Lung (tissue), 12 donors: Measurements from ENCODE around the gene XPR1. TPM values are rescaled to one million over a fixed set of nuclear protein-coding genes. Genes with fewer than 3 reads are reported as not detected.

Experiments
- ATAC-seq: fragments of 200-7000 bp; cut with Tn5 transposase; one replicate; pipeline ENCODE4 v1.9.1; 2020; ENCODE audit warnings: moderate number of reproducible peaks; ENCODE audit not compliant: insufficient read depth, low FRiP score
- DNase-seq, 3 donors: peaks; one replicate each; pipeline ENCODE4 v3.0.0-alpha.2; 2013 to 2017
- H3K27ac ChIP-seq, 2 donors: one replicate each; pipeline ENCODE4 v1.5.1; 2013; ENCODE audit warnings: mild to moderate bottlenecking in 2 of 2, moderate library complexity in 2 of 2, control low read depth in 1 of 2, inconsistent platforms in 1 of 2, low read depth in 1 of 2, low read length in 1 of 2
- H3K27me3 ChIP-seq, 3 donors: one replicate each; pipeline ENCODE4 v1.5.1; 2013; ENCODE audit warnings: low read length in 2 of 3; ENCODE audit not compliant: control insufficient read depth in 3 of 3, insufficient read depth in 3 of 3
- H3K36me3 ChIP-seq, 4 donors: one replicate each; pipeline ENCODE4 v1.5.1; 2013; ENCODE audit warnings: low read length in 4 of 4, mild to moderate bottlenecking in 1 of 4, moderate library complexity in 1 of 4; ENCODE audit not compliant: control insufficient read depth in 4 of 4, insufficient read depth in 4 of 4
- H3K4me1 ChIP-seq, 5 donors: one replicate each; pipeline ENCODE4 v1.5.1; 2013; ENCODE audit warnings: low read length in 5 of 5, mild to moderate bottlenecking in 2 of 5, moderate library complexity in 1 of 5; ENCODE audit not compliant: control insufficient read depth in 5 of 5, insufficient read depth in 5 of 5
- H3K4me3 ChIP-seq: one replicate; pipeline ENCODE4 v1.5.1; 2013; ENCODE audit warnings: mild to moderate bottlenecking, control low read depth, moderate library complexity
- H3K9ac ChIP-seq, 2 donors: one replicate each; pipeline ENCODE4 v1.5.1; 2013; ENCODE audit warnings: low read length in 2 of 2, control low read depth in 1 of 2; ENCODE audit not compliant: insufficient read depth in 1 of 2
- H3K9me3 ChIP-seq, 4 donors: one replicate each; pipeline ENCODE4 v1.5.1; 2013; ENCODE audit warnings: low read length in 3 of 4, mild to moderate bottlenecking in 1 of 4, moderate library complexity in 1 of 4; ENCODE audit not compliant: control insufficient read depth in 4 of 4, insufficient read depth in 3 of 4
- WGBS, 2 donors: extraction: QIAGEN DNeasy Blood & Tissue Kit; methylation state at CpG; one replicate each; pipeline ENCODE4 v1.1.7; 2013; 5-methylcytosine and 5-hydroxymethylcytosine counted together
- polyA plus RNA-seq, 2 donors: library from polyadenylated mRNA; stranded (reverse); fragments of 200-250 nt; gene quantifications; one replicate each; pipeline ENCODE4 v1.2.1, GENCODE V29; 2013
- total RNA-seq, 2 donors: library from RNA; depleted of rRNA in 1 of 2; stranded (reverse); fragments of >200 nt in 1 of 2; gene quantifications; one replicate each; pipeline ENCODE4 v1.2.1, GENCODE V29; 2014 to 2021
- TF ChIP-seq, protein P1 (sequence below): IDR thresholded peaks from 2 replicates; pipeline ENCODE4 v1.5.1; 2012; ENCODE audit warnings: mild to moderate bottlenecking; ENCODE audit errors: control extremely low read depth, extremely low read depth
- donor health status: control.
- donor health status: control.
- donor health status: Bipolar disorder and iron deficiency.
- donor health status: healthy.
- donor health status: DM: yes; HTN: yes; CAD: no.

Gene XPR1
- total and polyA plus RNA-seq, 4 donors: 7.4 to 44.0 (median 21.9) TPM

DNA sequence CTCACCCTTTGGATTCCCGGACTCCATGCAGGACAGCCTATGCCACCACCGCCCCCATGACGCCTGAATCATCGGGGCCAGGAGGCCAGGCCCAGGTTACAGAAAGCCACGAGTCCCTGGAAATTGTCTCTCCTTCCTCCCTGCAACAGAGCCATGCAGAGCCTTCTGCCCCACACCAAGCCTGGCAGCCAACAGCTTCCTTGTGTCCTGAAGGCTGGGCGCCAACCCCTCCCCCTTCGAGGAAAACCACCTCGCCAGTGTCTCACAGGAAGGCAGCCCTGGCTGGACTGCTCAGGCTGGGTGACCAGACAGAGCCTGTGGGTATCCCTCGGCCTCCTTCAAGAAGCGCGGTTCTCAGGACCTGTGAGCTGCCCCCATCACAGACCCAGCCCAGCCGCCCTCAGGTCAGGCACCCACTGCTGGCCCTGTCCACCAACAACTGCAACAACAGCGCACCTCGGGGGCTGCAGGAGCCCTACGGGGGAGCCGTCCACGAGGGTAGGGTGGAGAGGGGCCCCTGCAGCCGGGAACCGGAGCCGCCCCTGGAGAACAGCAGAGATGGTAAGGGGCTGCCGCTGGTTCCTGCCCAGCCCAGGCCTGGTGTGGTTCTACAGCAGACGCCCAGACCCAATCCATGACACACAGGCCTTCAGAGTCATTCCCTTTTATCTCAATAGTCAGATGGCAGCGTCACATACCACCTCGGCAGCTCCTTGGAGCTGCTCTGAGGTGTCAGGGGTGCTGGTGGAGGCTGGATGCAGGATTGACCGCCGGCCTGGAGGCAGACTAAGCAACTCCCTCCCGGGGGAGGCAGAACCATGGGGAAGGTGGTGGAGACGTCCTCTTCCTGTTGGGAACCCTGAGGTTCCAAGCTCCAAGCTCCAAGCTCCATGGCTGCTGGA is 304.5 kb downstream of the XPR1 start:
- Histone ChIP-seq H3K27ac (no peak overlapping the region), H3K9ac (no peak overlapping the region), H3K36me3 (peaks cover 0 to 25% (median 14%) of the 10 kb centered on the region in 4 donors), H3K27me3 (no peaks in the 10 kb centered on the region), H3K4me3 (no peak overlapping the region), H3K4me1 (peaks cover 0 to 15% (median 4%) of the 10 kb centered on the region in 5 donors), H3K9me3 (peaks cover 0 to 5% (median 0%) of the 10 kb centered on the region in 4 donors)
- ATAC-seq: no peak
- no peak for DNase-seq
- TF ChIP-seq, protein P1, sequence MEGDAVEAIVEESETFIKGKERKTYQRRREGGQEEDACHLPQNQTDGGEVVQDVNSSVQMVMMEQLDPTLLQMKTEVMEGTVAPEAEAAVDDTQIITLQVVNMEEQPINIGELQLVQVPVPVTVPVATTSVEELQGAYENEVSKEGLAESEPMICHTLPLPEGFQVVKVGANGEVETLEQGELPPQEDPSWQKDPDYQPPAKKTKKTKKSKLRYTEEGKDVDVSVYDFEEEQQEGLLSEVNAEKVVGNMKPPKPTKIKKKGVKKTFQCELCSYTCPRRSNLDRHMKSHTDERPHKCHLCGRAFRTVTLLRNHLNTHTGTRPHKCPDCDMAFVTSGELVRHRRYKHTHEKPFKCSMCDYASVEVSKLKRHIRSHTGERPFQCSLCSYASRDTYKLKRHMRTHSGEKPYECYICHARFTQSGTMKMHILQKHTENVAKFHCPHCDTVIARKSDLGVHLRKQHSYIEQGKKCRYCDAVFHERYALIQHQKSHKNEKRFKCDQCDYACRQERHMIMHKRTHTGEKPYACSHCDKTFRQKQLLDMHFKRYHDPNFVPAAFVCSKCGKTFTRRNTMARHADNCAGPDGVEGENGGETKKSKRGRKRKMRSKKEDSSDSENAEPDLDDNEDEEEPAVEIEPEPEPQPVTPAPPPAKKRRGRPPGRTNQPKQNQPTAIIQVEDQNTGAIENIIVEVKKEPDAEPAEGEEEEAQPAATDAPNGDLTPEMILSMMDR: no peak
- WGBS, 2 donors: 90 to 91% methylated on average over 28 of the region's 28 CpGs

DNA sequence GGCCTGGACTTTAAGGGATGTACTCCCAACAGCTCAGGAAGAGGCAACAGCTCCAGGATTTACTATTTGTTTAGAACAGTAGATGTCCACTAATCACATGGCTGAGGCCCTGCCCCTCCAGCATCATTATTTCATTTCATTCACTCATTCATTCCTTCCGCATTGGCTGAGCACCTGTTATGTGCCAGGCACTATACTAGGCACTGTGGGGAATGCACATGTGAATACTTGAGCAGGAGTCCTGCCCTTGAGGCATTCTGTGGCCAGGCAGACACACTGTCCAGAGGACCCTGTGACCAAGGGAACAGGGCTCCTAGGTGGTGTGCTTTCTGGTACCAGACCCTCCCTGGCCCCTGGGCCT is 305.2 kb downstream of the XPR1 start:
- Histone ChIP-seq H3K36me3 (peaks cover 0 to 25% (median 14%) of the 10 kb centered on the region in 4 donors), H3K4me1 (peaks cover 0 to 11% (median under 1%) of the 10 kb centered on the region in 5 donors), H3K27me3 (no peaks in the 10 kb centered on the region), H3K9me3 (peaks cover 0 to 5% (median 0%) of the 10 kb centered on the region in 4 donors), H3K9ac (no peak overlapping the region), H3K4me3 (no peak overlapping the region), H3K27ac (no peak overlapping the region)
- 58 to 64% methylated on average over 1 of the region's 1 CpG for WGBS, 2 donors
- DNase-seq (no peak), ATAC-seq (no peak)
- TF ChIP-seq, protein P1: no peak

DNA sequence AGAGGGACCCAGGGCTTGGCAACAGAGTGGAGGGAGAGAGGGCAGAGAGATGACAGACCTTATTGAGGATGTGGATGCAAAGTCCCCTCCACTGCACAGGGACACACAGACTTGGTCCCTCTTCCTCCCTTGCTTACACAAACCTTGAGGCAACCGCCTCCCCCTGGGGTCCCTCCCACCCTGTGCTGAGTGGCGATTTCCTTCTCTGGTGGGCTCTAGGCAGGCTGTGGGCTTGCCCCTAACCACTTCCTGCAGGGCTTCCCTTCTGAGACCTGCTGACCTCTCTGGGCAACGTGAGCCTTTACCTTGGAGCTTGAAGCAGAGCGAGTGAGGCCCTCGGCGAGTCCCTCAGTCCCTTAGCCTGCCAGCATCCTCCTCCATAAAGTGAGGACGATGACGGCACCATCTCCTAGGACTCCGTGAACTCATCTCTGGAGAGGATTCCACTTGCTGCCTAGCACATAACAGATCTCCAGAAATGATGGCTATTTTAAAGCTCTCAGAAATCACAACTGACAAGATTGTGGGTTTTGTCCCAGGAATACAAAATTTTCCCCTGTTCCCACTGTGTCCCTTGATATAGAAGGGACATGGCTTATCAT is 305.9 kb downstream of the XPR1 start:
- no peak for ATAC-seq

More for the DNA sequence above, 305.9 kb downstream of the XPR1 start:
- DNase-seq: no peak
- Histone ChIP-seq H3K27me3 (no peaks in the 10 kb centered on the region), H3K9me3 (peaks cover 0 to 5% (median 0%) of the 10 kb centered on the region in 4 donors), H3K36me3 (peaks cover 0 to 31% (median 14%) of the 10 kb centered on the region in 4 donors), H3K4me3 (no peak overlapping the region), H3K4me1 (peaks cover 0 to 5% (median 0%) of the 10 kb centered on the region in 5 donors), H3K27ac (no peak overlapping the region), H3K9ac (no peak overlapping the region)
- 47 to 72% methylated on average over 9 of the region's 9 CpGs for WGBS, 2 donors
- TF ChIP-seq, protein P1: no peak
